Activated CD4-positive, alpha-beta T cell treated with anti-CD3 and anti-CD28 coated beads, Interleukin-2, amount 50 U/mL, for 4 hours (primary cell): ENCODE data around the gene KCNK17.

Source experiments
- DNase-seq, 2 experiments: peaks; one replicate each; pipeline ENCODE4 v3.0.0-alpha.2; 2020

The KCNK17 gene

GRCh38 chr6:39335780-39336545 lies 21.7 kb upstream of the KCNK17 start:
- DNase-seq = no peak

- no peak for DNase-seq
Observed at GRCh38 chr6:39333644-39334438, 19.6 kb upstream of the KCNK17 start.

- DNase-seq = no peak
Observed at GRCh38 chr6:39330476-39330875, 16.3 kb upstream of the KCNK17 start.

- no peak for DNase-seq
Observed at GRCh38 chr6:39330057-39330456, 15.8 kb upstream of the KCNK17 start.

GRCh38 chr6:39328066-39328465 lies 13.8 kb upstream of the KCNK17 start:
- DNase-seq = no peak

GRCh38 chr6:39327507-39327906 lies 13.3 kb upstream of the KCNK17 start:
- no peak for DNase-seq

GRCh38 chr6:39322306-39322850 lies 8.2 kb upstream of the KCNK17 start, which contains the start of gene KCNK16:
Gene KCNK16, minus strand, starts transcription at chr6:39322702. Its CDS starts 162 bp downstream, at chr6:39322540.
- no peak for DNase-seq

- DNase-seq = no peak
Observed at GRCh38 chr6:39321761-39322160, 7.5 kb upstream of the KCNK17 start.

- DNase-seq = no peak
Observed at GRCh38 chr6:39320363-39320984, 6.3 kb upstream of the KCNK17 start.

GRCh38 chr6:39319621-39320362 lies 5.6 kb upstream of the KCNK17 start:
- no peak for DNase-seq

- no peak for DNase-seq
Observed at GRCh38 chr6:39317256-39317655, 3.0 kb upstream of the KCNK17 start.

GRCh38 chr6:39313526-39314272 lies 520 bp downstream of the KCNK17 start:
- no peak for DNase-seq

GRCh38 chr6:39312912-39313525 lies 1.2 kb downstream of the KCNK17 start:
- DNase-seq = no peak

- no peak for DNase-seq
Observed at GRCh38 chr6:39310542-39310941, 3.7 kb downstream of the KCNK17 start.

- peak; percentile 42 to 43 for DNase-seq
Observed at GRCh38 chr6:39309942-39310531, 4.2 kb downstream of the KCNK17 start.

- DNase-seq = no peak
Observed at GRCh38 chr6:39307462-39307861, 6.8 kb downstream of the KCNK17 start.

GRCh38 chr6:39304951-39305350 lies 9.3 kb downstream of the KCNK17 start:
- DNase-seq = no peak

GRCh38 chr6:39303425-39304153 lies 10.6 kb downstream of the KCNK17 start:
- DNase-seq = no peak

- peak; percentile 86 to 91 for DNase-seq
Observed at GRCh38 chr6:39302669-39303424, 11.4 kb downstream of the KCNK17 start.
